ENCODE data around the gene HCFC2. TPM values are rescaled to one million over a fixed set of nuclear protein-coding genes. Genes with fewer than 3 reads are reported as not detected.

Gene HCFC2
- total and polyA plus RNA-seq, 9 of the 15 experiments (the other 6 are each of a cell fraction or from before 2014, with no cell fraction given) = 1.2 to 6.5 (median 3.8) TPM

DNA sequence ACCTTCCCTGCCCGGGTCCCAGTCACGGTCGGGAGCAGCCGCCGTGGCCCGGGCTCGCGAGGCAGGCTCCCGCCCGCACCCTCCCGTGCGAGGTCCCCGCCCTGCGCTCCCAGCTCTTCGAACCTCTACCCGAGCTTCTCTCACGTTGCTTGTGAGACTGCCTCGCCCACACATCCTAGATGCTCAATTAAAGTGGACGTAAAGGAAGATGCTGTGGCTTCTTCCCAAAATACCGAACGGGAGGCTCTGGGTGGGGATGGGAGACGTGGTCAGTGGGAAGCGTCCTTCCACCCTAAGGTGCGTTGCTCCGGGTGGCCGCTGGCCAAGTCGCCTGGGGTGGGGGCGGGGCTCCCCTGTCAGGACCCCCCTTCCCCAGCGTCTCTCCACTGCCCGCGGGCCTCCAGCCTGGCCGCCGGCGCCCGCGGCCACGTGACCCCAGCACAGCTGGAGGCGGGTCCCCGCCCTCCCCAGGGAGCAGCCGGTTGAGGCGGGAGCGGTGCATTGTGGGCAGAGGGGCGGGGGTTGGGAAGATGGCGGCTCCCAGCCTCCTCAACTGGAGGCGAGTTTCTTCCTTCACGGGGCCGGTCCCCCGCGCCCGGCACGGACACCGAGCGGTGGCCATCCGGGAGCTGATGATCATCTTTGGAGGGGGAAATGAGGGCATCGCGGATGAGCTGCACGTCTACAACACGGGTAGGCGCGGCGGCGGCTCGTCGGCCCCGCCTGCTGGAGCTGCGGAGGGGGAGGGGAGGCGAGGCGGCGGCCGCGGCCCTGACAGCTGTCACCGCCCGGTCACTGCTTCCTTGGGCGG lies at the start of gene HCFC2 (continued):
- peak; percentile 96 to 99 for TF ChIP-seq SIN3A (IDR thresholded peaks at IDR 0.05; ENCODE audit: borderline replicate concordance in 2 of 2, control insufficient read depth in 1 of 2, low read depth in 2 of 2, low read length in 2 of 2)
- TF ChIP-seq NFE2 (IDR thresholded peaks at IDR 0.05; ENCODE audit: low read depth) = no peak
- TF ChIP-seq ZFX (CRISPR knock-in tag; IDR thresholded peaks at IDR 0.05) = peak; percentile 80
- TF ChIP-seq, protein P1, sequence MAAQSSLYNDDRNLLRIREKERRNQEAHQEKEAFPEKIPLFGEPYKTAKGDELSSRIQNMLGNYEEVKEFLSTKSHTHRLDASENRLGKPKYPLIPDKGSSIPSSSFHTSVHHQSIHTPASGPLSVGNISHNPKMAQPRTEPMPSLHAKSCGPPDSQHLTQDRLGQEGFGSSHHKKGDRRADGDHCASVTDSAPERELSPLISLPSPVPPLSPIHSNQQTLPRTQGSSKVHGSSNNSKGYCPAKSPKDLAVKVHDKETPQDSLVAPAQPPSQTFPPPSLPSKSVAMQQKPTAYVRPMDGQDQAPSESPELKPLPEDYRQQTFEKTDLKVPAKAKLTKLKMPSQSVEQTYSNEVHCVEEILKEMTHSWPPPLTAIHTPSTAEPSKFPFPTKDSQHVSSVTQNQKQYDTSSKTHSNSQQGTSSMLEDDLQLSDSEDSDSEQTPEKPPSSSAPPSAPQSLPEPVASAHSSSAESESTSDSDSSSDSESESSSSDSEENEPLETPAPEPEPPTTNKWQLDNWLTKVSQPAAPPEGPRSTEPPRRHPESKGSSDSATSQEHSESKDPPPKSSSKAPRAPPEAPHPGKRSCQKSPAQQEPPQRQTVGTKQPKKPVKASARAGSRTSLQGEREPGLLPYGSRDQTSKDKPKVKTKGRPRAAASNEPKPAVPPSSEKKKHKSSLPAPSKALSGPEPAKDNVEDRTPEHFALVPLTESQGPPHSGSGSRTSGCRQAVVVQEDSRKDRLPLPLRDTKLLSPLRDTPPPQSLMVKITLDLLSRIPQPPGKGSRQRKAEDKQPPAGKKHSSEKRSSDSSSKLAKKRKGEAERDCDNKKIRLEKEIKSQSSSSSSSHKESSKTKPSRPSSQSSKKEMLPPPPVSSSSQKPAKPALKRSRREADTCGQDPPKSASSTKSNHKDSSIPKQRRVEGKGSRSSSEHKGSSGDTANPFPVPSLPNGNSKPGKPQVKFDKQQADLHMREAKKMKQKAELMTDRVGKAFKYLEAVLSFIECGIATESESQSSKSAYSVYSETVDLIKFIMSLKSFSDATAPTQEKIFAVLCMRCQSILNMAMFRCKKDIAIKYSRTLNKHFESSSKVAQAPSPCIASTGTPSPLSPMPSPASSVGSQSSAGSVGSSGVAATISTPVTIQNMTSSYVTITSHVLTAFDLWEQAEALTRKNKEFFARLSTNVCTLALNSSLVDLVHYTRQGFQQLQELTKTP (IDR thresholded peaks at IDR 0.05; ENCODE audit: low read depth in 1 of 2, partially characterized antibody in 2 of 2) = peak in 1 of 2 experiments; percentile 79
- no peak for TF ChIP-seq MCM5 (IDR thresholded peaks at IDR 0.05; ENCODE audit: low read depth)
- TF ChIP-seq, protein P2, sequence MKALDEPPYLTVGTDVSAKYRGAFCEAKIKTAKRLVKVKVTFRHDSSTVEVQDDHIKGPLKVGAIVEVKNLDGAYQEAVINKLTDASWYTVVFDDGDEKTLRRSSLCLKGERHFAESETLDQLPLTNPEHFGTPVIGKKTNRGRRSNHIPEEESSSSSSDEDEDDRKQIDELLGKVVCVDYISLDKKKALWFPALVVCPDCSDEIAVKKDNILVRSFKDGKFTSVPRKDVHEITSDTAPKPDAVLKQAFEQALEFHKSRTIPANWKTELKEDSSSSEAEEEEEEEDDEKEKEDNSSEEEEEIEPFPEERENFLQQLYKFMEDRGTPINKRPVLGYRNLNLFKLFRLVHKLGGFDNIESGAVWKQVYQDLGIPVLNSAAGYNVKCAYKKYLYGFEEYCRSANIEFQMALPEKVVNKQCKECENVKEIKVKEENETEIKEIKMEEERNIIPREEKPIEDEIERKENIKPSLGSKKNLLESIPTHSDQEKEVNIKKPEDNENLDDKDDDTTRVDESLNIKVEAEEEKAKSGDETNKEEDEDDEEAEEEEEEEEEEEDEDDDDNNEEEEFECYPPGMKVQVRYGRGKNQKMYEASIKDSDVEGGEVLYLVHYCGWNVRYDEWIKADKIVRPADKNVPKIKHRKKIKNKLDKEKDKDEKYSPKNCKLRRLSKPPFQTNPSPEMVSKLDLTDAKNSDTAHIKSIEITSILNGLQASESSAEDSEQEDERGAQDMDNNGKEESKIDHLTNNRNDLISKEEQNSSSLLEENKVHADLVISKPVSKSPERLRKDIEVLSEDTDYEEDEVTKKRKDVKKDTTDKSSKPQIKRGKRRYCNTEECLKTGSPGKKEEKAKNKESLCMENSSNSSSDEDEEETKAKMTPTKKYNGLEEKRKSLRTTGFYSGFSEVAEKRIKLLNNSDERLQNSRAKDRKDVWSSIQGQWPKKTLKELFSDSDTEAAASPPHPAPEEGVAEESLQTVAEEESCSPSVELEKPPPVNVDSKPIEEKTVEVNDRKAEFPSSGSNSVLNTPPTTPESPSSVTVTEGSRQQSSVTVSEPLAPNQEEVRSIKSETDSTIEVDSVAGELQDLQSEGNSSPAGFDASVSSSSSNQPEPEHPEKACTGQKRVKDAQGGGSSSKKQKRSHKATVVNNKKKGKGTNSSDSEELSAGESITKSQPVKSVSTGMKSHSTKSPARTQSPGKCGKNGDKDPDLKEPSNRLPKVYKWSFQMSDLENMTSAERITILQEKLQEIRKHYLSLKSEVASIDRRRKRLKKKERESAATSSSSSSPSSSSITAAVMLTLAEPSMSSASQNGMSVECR (CRISPR knock-in tag; IDR thresholded peaks at IDR 0.05) = peak; percentile 100
- TF ChIP-seq ZNF41 (CRISPR knock-in tag; conservative IDR thresholded peaks at IDR 0.05) = no peak
- TF ChIP-seq GABPB1 (CRISPR knock-in tag; IDR thresholded peaks at IDR 0.05) = 0 out of 2 replicates have a peak, but pooled peaks have one; percentile 63
- TF ChIP-seq ESRRA (IDR thresholded peaks at IDR 0.05; ENCODE audit: borderline replicate concordance, low read depth) = peak; percentile 47; the same call in 1 of the 2 replicates
- peak; percentile 69 for TF ChIP-seq SUPT5H (IDR thresholded peaks at IDR 0.05)
- TF ChIP-seq BHLHE40 (IDR thresholded peaks at IDR 0.05; ENCODE audit: low read length) = peak; percentile 84
- TF ChIP-seq, protein P3, sequence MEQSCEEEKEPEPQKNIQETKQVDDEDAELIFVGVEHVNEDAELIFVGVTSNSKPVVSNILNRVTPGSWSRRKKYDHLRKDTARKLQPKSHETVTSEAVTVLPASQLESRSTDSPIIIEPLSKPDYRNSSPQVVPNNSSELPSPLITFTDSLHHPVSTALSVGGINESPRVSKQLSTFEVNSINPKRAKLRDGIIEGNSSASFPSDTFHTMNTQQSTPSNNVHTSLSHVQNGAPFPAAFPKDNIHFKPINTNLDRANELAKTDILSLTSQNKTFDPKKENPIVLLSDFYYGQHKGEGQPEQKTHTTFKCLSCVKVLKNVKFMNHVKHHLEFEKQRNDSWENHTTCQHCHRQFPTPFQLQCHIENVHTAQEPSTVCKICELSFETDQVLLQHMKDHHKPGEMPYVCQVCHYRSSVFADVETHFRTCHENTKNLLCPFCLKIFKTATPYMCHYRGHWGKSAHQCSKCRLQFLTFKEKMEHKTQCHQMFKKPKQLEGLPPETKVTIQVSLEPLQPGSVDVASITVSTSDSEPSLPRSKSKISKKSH (CRISPR knock-in tag; IDR thresholded peaks at IDR 0.05) = no peak
- peak; percentile 44 for TF ChIP-seq CHD1 (IDR thresholded peaks at IDR 0.05; ENCODE audit: low read length)
- TF ChIP-seq, protein P4, sequence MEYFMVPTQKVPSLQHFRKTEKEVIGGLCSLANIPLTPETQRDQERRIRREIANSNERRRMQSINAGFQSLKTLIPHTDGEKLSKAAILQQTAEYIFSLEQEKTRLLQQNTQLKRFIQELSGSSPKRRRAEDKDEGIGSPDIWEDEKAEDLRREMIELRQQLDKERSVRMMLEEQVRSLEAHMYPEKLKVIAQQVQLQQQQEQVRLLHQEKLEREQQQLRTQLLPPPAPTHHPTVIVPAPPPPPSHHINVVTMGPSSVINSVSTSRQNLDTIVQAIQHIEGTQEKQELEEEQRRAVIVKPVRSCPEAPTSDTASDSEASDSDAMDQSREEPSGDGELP (CRISPR knock-in tag; IDR thresholded peaks at IDR 0.05; ENCODE audit: borderline replicate concordance) = peak; percentile 100
- no peak for TF ChIP-seq MED1 (CRISPR knock-in tag; IDR thresholded peaks at IDR 0.05; ENCODE audit: borderline replicate concordance)
